Left lung (tissue), 10 donors: ENCODE data around the gene SHC3. TPM values are rescaled to one million over a fixed set of nuclear protein-coding genes. Genes with fewer than 3 reads are reported as not detected.

ENCODE experiments used
- ATAC-seq: fragments of 200-7000 bp; cut with Tn5 transposase; one replicate; pipeline ENCODE4 v1.9.1; 2020; ENCODE audit warnings: moderate library complexity
- DNase-seq, 4 donors: peaks; one replicate each; pipeline ENCODE4 v3.0.0-alpha.2; 2013 to 2020
- H3K27ac ChIP-seq, 2 donors: fragments of 200-600 bp; sonication (generic) in 1 of 2; one replicate each; pipeline versions ENCODE4 v1.5.0 to v1.8.0; 2020 to 2021
- H3K27me3 ChIP-seq, 2 donors: fragments of 200-600 bp; sonication (generic) in 1 of 2; one replicate each; pipeline versions ENCODE4 v1.5.0 to v1.8.0; 2020 to 2021
- H3K36me3 ChIP-seq, 2 donors: fragments of 200-600 bp; sonication (generic) in 1 of 2; one replicate each; pipeline versions ENCODE4 v1.5.0 to v1.8.0; 2020 to 2021
- H3K4me1 ChIP-seq, 2 donors: fragments of 200-600 bp; one replicate each; pipeline ENCODE4 v1.8.0; 2021
- H3K4me3 ChIP-seq, 2 donors: fragments of 200-600 bp; sonication (generic) in 1 of 2; one replicate each; pipeline versions ENCODE4 v1.5.0 to v1.8.0; 2020 to 2021; ENCODE audit warnings: mild to moderate bottlenecking in 1 of 2
- H3K9me3 ChIP-seq, 2 donors: fragments of 200-600 bp; sonication (generic) in 1 of 2; one replicate each; pipeline versions ENCODE4 v1.5.0 to v1.8.0; 2020 to 2021
- CTCF ChIP-seq, 2 donors: fragments of 200-600 bp; sonication (generic) in 1 of 2; IDR thresholded peaks; one replicate each; pipeline versions ENCODE4 v1.5.0 to v1.8.0; 2021; ENCODE audit warnings: antibody characterized with exemption in 2 of 2
- intact Hi-C, 2 donors: fragments of 100-400 bp; cut with DNase I; formaldehyde crosslinking; loops; one replicate each; pipeline versions ENCODE4 v1.11.2 to v1.14.2; 2022
- polyA plus RNA-seq, 6 donors: library from polyadenylated mRNA; unstranded; fragments of 120-200 nt; gene quantifications; one replicate each; pipeline ENCODE4 v1.2.1, GENCODE V29; 2013; ENCODE audit not compliant: insufficient read length in 6 of 6
- total RNA-seq, 2 donors: library from RNA; stranded (reverse); fragmentation: NEBNext Ultra II Directional; extraction: Animal tissue kit (Norgen Biotek cat#: 25700); gene quantifications; one replicate each; pipeline ENCODE4 v1.2.1, GENCODE V29; 2021
- donor health status: DM: no; HTN: yes; CAD: no.
- donor health status: DM: no; HTN: no; CAD: no.

Gene SHC3
- total and polyA plus RNA-seq, 8 donors: 10.4 to 19.2 (median 15.6) TPM

DNA sequence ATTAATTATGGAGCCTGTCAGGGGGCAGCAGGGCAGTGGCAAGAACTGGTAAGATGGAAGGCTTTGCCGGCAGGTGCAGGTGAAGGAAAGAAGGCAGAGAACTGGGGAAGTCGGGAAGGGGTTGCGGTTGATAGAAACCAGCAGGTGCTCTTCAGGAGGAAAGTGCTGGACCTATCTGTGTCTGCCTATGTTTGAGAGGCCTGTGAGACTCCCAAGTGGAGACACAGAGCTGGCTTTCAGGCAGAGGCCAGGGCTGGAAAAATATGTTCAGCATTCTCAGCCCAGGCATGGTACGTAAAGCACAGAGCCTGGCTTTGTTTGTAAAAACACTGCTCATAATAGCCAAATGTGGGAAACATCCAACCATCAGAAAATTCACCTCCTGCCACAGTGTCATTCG lies 117.8 kb downstream of the SHC3 start:
- TF ChIP-seq CTCF (IDR thresholded peaks at IDR 0.05): no peak
- H3K27me3 ChIP-seq: no peaks in the 10 kb centered on the region
- no peaks in the 10 kb centered on the region for H3K9me3 ChIP-seq
- intact Hi-C loops: no loop called here
- H3K27ac ChIP-seq: no peak overlapping the region
- no peaks in the 10 kb centered on the region for H3K36me3 ChIP-seq
- ATAC-seq (no peak), DNase-seq (no peak)
- H3K4me3 ChIP-seq: no peak overlapping the region
- H3K4me1 ChIP-seq: no peaks in the 10 kb centered on the region

DNA sequence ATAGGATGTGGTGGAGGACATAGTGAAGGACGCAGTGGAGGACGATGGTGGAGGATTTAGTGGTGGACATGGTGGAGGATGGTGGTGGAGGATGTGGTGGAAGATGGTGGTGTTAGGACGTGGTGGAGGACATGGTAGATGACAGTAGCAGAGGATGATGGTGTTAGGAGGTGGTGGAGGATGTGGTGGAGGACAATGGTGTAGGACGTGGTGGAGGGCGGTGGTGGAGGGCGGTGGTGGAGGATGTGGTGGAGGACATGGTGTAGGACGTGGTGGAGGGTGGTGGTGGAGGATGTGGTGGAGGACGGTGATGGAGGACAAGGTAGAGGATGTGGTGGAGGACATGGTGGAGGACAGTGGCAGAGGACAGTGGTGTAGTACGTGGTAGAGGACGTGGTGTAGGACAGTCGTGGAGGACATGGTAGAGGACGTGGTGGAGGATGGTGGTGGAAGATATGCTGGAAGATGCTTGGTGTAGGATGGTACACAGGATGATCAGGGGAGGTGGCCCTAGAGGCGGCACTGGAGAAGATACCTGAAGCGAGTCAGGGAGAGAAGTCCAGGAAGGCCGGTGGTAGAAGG lies 118.6 kb downstream of the SHC3 start:
- Histone ChIP-seq H3K9me3 (no peaks in the 10 kb centered on the region), H3K4me1 (no peaks in the 10 kb centered on the region), H3K4me3 (no peak overlapping the region), H3K27me3 (no peaks in the 10 kb centered on the region), H3K27ac (no peak overlapping the region), H3K36me3 (no peaks in the 10 kb centered on the region)
- no peak for TF ChIP-seq CTCF (IDR thresholded peaks at IDR 0.05)
- ATAC-seq (no peak), DNase-seq (no peak)
- intact Hi-C loops: no loop called here

DNA sequence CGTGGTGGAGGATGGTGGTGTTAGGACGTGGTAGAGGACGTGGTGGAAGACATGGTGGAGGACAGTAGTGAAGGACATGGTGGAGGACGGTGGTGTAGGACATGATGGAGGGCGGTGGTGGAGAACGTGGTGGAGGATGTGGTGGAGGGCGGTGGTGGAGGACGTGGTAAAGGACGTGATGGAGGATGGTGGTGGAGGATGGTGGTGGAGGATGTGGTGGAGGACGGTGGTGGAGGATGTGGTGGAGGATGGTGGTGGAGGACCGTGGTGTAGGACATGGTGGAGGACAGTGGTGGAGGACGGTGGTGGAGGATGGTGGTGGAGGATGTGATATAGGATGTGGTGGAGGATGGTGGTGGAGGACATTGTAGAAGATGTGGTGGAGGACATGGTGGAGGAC lies 119.7 kb downstream of the SHC3 start:
- Histone ChIP-seq H3K36me3 (no peaks in the 10 kb centered on the region), H3K4me1 (no peaks in the 10 kb centered on the region), H3K27ac (no peak overlapping the region), H3K4me3 (no peak overlapping the region), H3K27me3 (no peaks in the 10 kb centered on the region), H3K9me3 (no peaks in the 10 kb centered on the region)
- TF ChIP-seq CTCF (IDR thresholded peaks at IDR 0.05): no peak
- DNase-seq (no peak), ATAC-seq (no peak)
- intact Hi-C loops: no loop called here

DNA sequence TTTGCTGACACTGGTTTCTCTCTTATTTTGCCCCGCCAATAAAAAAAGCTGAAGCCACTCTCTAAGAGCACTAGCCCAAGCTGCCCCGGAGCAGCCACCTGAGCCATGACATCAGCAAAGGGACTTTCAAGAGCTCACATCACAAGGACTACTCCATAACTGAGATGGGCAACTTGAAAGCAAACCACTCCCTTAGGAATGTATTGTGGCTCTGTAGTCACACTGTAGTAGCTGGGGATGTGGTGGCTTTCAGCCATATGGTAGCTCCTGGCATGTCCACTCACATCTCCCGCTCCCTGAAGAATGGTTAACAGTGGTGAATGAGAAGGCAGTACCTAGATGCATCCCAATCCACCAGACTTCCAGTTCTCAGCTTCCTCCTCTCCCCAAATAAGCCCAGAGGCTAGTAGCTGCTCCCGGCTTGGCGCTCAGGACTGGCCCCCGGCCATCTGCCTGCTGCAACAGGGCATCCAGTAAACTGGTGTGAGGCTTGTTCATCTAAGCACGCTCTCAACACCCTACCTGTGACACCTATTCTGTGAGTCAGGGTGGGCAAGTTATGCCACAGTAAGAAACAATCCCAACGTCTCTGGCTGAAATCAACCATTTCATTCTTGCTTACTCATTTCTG lies 123.6 kb downstream of the SHC3 start:
- Histone ChIP-seq H3K27me3 (no peaks in the 10 kb centered on the region), H3K27ac (no peak overlapping the region), H3K4me1 (no peaks in the 10 kb centered on the region), H3K4me3 (no peak overlapping the region), H3K36me3 (no peaks in the 10 kb centered on the region), H3K9me3 (no peaks in the 10 kb centered on the region)
- DNase-seq (no peak), ATAC-seq (peak; percentile 59)
- intact Hi-C loops: no loop called here
- TF ChIP-seq CTCF (IDR thresholded peaks at IDR 0.05): no peak

DNA sequence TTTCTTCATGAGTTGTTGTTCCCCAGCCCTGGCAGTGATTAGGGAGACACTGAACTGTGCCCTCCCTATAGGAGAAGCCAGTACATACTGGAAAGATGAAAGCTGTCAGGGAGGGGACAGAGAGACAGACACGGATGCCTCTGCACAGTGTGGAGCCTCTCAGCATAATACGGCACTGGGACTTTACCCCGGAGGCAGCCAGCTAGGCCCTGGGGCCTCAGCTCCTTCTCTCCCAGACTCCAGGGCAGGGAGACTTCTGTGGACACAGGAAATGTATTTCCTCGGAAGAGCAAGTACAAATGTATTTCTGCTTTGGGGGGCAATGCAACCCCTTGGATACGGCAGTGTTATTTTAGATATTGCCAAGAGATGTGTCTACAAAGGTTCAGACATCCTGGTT lies 125.3 kb downstream of the SHC3 start:
- Histone ChIP-seq H3K4me3 (no peak overlapping the region), H3K36me3 (no peaks in the 10 kb centered on the region), H3K4me1 (no peaks in the 10 kb centered on the region), H3K27ac (no peak overlapping the region), H3K27me3 (no peaks in the 10 kb centered on the region), H3K9me3 (no peaks in the 10 kb centered on the region)
- intact Hi-C loops: no loop called here
- no peak for TF ChIP-seq CTCF (IDR thresholded peaks at IDR 0.05)
- DNase-seq: no peak
- no peak for ATAC-seq
